ENCODE results near the gene DCC.

GRCh38 chr18:52484977-52485376 lies 145.0 kb downstream of the DCC start:
- TF ChIP-seq, protein P1, sequence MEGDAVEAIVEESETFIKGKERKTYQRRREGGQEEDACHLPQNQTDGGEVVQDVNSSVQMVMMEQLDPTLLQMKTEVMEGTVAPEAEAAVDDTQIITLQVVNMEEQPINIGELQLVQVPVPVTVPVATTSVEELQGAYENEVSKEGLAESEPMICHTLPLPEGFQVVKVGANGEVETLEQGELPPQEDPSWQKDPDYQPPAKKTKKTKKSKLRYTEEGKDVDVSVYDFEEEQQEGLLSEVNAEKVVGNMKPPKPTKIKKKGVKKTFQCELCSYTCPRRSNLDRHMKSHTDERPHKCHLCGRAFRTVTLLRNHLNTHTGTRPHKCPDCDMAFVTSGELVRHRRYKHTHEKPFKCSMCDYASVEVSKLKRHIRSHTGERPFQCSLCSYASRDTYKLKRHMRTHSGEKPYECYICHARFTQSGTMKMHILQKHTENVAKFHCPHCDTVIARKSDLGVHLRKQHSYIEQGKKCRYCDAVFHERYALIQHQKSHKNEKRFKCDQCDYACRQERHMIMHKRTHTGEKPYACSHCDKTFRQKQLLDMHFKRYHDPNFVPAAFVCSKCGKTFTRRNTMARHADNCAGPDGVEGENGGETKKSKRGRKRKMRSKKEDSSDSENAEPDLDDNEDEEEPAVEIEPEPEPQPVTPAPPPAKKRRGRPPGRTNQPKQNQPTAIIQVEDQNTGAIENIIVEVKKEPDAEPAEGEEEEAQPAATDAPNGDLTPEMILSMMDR (IDR thresholded peaks at IDR 0.05 in 2 of 3, conservative IDR thresholded peaks at IDR 0.05 in 1 of 3; ENCODE audit: borderline replicate concordance in 1 of 3, insufficient read depth in 1 of 3, low read depth in 2 of 3, low read length in 2 of 3): no peak
- TF ChIP-seq POLR2AphosphoS5 (IDR thresholded peaks at IDR 0.05; ENCODE audit: low read depth, low read length): no peak

Measured in HCT116 (cell line).